Caco-2 (cell line): ENCODE results near the gene PLXNA4. TPM values are rescaled to one million over a fixed set of nuclear protein-coding genes. Genes with fewer than 3 reads are reported as not detected.

ENCODE experiments used
- BruUV-seq: library from RNA; stranded (reverse); fragments of 400-500 nt; replicated peaks from 2 replicates; lab custom pipeline; 2021; lab: Mats Ljungman, UMichigan
- CTCF ChIA-PET: fragments of 300-600 bp; sonication (Branson Sonifier 250); formaldehyde crosslinking; loops from one replicate; lab custom pipeline; 2022; ENCODE audit warnings: antibody characterized with exemption; lab: Charles Lee
- POLR2A ChIA-PET: fragments of 300-600 bp; sonication (Branson Sonifier 250); formaldehyde crosslinking; loops from one replicate; lab custom pipeline; 2022; ENCODE audit warnings: antibody characterized with exemption; lab: Charles Lee
- DNase-seq, 2 experiments: peaks; one replicate each; pipeline versions ENCODE4 v3.0.0 to v3.0.0-alpha.2; 2020 to 2022
- H3K27me3 ChIP-seq: replicated peaks from 2 replicates; pipeline ENCODE4 v1.6.0; 2011; ENCODE audit warnings: low read length; ENCODE audit not compliant: control insufficient read depth, insufficient read depth
- H3K36me3 ChIP-seq: 2 replicates; pipeline ENCODE4 v1.5.1; 2011; ENCODE audit warnings: low read length; ENCODE audit not compliant: control insufficient read depth, insufficient read depth
- H3K4me1 ChIP-seq: fragments of 250-450 bp; sonication (Bioruptor Pico); 2 replicates; pipeline ENCODE4 v1.5.1; 2020; ENCODE audit warnings: mild to moderate bottlenecking
- H3K4me3 ChIP-seq: 2 replicates; pipeline ENCODE4 v1.5.1; 2011; ENCODE audit warnings: low read depth, mild to moderate bottlenecking, control low read depth, low read length
- H3K9me3 ChIP-seq: fragments of 250-450 bp; sonication (Bioruptor Pico); 2 replicates; pipeline ENCODE4 v1.5.1; 2020; ENCODE audit warnings: mild to moderate bottlenecking, moderate library complexity
- H3K27ac Mint-ChIP-seq: one replicate; pipeline ENCODE4 v1.8.0; 2022; ENCODE audit warnings: mixed read lengths; ENCODE audit not compliant: unreplicated experiment
- H3K27me3 Mint-ChIP-seq: one replicate; pipeline ENCODE4 v1.8.0; 2022; ENCODE audit warnings: mixed read lengths; ENCODE audit not compliant: insufficient read depth, unreplicated experiment
- H3K36me3 Mint-ChIP-seq: one replicate; pipeline ENCODE4 v1.8.0; 2022; ENCODE audit warnings: mild to moderate bottlenecking, mixed read lengths; ENCODE audit not compliant: insufficient read depth, unreplicated experiment
- H3K4me1 Mint-ChIP-seq: one replicate; pipeline ENCODE4 v1.8.0; 2022; ENCODE audit warnings: low read depth, mixed read lengths; ENCODE audit not compliant: unreplicated experiment
- H3K4me3 Mint-ChIP-seq: one replicate; pipeline ENCODE4 v1.8.0; 2022; ENCODE audit warnings: mild to moderate bottlenecking, moderate library complexity, mixed read lengths; ENCODE audit not compliant: unreplicated experiment
- H3K9me3 Mint-ChIP-seq: one replicate; pipeline ENCODE4 v1.8.0; 2022; ENCODE audit warnings: mixed read lengths; ENCODE audit not compliant: unreplicated experiment
- intact Hi-C: fragments of 100-400 bp; cut with micrococcal nuclease; formaldehyde crosslinking; loops from one replicate; pipeline ENCODE4 v1.10.0; 2022; ENCODE audit not compliant: unreplicated experiment
- total RNA-seq: library from RNA; stranded (reverse); gene quantifications from 2 replicates; pipeline ENCODE4 v1.2.3, GENCODE V29; 2022
- TF ChIP-seq, protein P1 (sequence below), 2 experiments: fragments of 200-600 bp in 1 of 2; IDR thresholded peaks; 1 replicate in 1 of 2; 2 replicates in 1 of 2; pipeline versions ENCODE4 v1.5.1 to v1.8.0; 2011 to 2022; ENCODE audit warnings: antibody characterized with exemption in 1 of 2, control low read depth in 1 of 2, inconsistent platforms in 1 of 2, low read depth in 1 of 2, low read length in 1 of 2, mild to moderate bottlenecking in 1 of 2, moderate library complexity in 1 of 2; ENCODE audit not compliant: insufficient read depth in 1 of 2, severe bottlenecking in 1 of 2, unreplicated experiment in 1 of 2

Gene PLXNA4
- total RNA-seq, 1 experiment from 2014 or later: 0.43 TPM

DNA sequence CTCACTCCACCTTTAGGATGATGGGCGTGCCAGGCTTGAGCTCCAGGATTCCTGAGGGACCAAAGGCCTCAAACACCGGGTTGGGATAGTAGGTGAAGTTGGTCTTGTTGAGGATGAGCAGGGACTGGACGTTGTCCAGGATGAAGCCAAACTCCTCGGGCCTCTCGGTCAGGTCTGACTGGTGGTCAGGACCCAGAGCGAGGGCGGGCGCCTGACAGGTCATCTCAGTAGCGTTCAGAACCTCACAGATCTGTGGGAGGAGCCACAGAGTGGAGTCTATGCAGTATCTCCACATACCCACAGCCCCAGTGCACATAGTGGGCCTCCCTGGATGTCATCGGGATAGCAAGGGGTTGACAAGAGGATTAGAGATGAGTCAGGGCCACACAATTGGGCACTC is 394.9 kb downstream of the PLXNA4 start:
- CTCF ChIA-PET: interaction anchor here (0.6 kb wide), 1 partner anchor 68 kb away, joined by 4 read pairs; no protein-coding TSS in a partner anchor
- no peak overlapping the region for H3K27ac Mint-ChIP-seq
- Histone ChIP-seq H3K9me3 (peaks cover 1% of the 10 kb centered on the region; the same call in 1 of the 2 replicates), H3K4me1 (no peaks in the 10 kb centered on the region), H3K4me3 (no peak overlapping the region), H3K27me3 (no peaks in the 10 kb centered on the region), H3K36me3 (no peaks in the 10 kb centered on the region)
- intact Hi-C loops: no loop called here
- TF ChIP-seq, protein P1, sequence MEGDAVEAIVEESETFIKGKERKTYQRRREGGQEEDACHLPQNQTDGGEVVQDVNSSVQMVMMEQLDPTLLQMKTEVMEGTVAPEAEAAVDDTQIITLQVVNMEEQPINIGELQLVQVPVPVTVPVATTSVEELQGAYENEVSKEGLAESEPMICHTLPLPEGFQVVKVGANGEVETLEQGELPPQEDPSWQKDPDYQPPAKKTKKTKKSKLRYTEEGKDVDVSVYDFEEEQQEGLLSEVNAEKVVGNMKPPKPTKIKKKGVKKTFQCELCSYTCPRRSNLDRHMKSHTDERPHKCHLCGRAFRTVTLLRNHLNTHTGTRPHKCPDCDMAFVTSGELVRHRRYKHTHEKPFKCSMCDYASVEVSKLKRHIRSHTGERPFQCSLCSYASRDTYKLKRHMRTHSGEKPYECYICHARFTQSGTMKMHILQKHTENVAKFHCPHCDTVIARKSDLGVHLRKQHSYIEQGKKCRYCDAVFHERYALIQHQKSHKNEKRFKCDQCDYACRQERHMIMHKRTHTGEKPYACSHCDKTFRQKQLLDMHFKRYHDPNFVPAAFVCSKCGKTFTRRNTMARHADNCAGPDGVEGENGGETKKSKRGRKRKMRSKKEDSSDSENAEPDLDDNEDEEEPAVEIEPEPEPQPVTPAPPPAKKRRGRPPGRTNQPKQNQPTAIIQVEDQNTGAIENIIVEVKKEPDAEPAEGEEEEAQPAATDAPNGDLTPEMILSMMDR (IDR thresholded peaks at IDR 0.05; ENCODE audit: insufficient read depth in 1 of 2, low read depth in 1 of 2, low read length in 1 of 2, severe bottlenecking in 1 of 2, unreplicated experiment in 1 of 2): no peak
- H3K4me3 Mint-ChIP-seq: no peak overlapping the region
- no peaks in the 10 kb centered on the region for H3K9me3 Mint-ChIP-seq
- peaks cover 8% of the 10 kb centered on the region for H3K27me3 Mint-ChIP-seq
- no peaks in the 10 kb centered on the region for H3K4me1 Mint-ChIP-seq
- POLR2A ChIA-PET: no interaction called here
- no peaks in the 10 kb centered on the region for H3K36me3 Mint-ChIP-seq
- DNase-seq: no peak
- BruUV-seq: no TSS peak

DNA sequence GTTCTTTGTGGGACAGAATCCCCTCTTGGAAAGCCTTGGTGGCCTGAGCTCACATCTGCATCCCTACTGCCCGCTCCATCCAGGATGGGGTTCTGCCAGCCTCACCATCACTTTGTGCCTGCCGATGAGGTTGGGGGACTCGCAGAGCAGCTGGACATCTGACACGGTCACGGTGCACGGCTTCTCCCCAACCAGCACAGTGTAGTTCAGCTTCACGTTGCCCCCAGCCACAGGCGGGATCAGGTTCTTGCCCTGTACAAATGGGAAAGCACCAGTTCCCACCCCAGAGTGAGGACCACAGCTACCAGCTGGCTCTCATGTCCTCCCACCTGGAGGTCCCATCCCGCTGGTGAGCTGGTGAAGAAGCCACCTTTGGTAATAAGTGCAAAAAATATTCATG is 395.8 kb downstream of the PLXNA4 start:
- H3K9me3 Mint-ChIP-seq: no peaks in the 10 kb centered on the region
- ChIA-PET POLR2A (no interaction called here), CTCF (interaction anchor here (0.6 kb wide), 1 partner anchor 500 kb away, joined by 4 read pairs; no protein-coding TSS in a partner anchor)
- H3K36me3 Mint-ChIP-seq: no peaks in the 10 kb centered on the region
- no peaks in the 10 kb centered on the region for H3K4me1 ChIP-seq
- H3K27me3 ChIP-seq: no peaks in the 10 kb centered on the region
- H3K4me3 ChIP-seq: no peak overlapping the region
- no TSS peak for BruUV-seq
- H3K9me3 ChIP-seq: no peaks in the 10 kb centered on the region
- TF ChIP-seq, protein P1 (IDR thresholded peaks at IDR 0.05; ENCODE audit: insufficient read depth in 1 of 2, low read depth in 1 of 2, low read length in 1 of 2, severe bottlenecking in 1 of 2, unreplicated experiment in 1 of 2): no peak
- peaks cover 8% of the 10 kb centered on the region for H3K27me3 Mint-ChIP-seq
- H3K4me3 Mint-ChIP-seq: no peak overlapping the region
- no peaks in the 10 kb centered on the region for H3K4me1 Mint-ChIP-seq
- no peaks in the 10 kb centered on the region for H3K36me3 ChIP-seq
- H3K27ac Mint-ChIP-seq: no peak overlapping the region
- intact Hi-C loops: no loop called here
- DNase-seq: no peak

DNA sequence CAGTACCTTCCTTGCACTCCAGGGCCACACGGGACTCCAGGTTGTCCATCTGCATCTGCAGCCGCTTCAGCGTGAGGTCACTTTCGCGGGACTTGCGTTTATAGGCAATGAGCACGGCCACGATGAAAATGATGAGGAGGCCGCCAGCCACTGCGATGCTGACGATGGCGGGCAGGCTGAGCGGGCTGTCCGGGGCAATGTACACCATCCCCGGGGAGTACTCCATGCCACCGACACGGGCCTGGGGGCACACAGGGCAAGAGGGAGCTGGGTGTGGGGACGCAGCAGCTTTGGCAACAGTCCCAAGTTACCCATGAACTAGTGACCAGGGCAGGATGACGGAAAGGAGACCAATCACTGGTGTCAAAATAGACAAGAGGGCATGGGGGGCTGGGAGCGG is 396.6 kb downstream of the PLXNA4 start:
- ChIA-PET CTCF (no interaction called here), POLR2A (no interaction called here)
- Mint-ChIP-seq H3K27ac (no peak overlapping the region), H3K27me3 (peaks cover 8% of the 10 kb centered on the region), H3K4me1 (no peaks in the 10 kb centered on the region), H3K36me3 (no peaks in the 10 kb centered on the region), H3K4me3 (no peak overlapping the region), H3K9me3 (no peaks in the 10 kb centered on the region)
- Histone ChIP-seq H3K27me3 (no peaks in the 10 kb centered on the region), H3K36me3 (no peaks in the 10 kb centered on the region), H3K4me3 (no peak overlapping the region), H3K9me3 (no peaks in the 10 kb centered on the region), H3K4me1 (no peaks in the 10 kb centered on the region)
- DNase-seq: no peak
- TF ChIP-seq, protein P1 (IDR thresholded peaks at IDR 0.05; ENCODE audit: insufficient read depth in 1 of 2, low read depth in 1 of 2, low read length in 1 of 2, severe bottlenecking in 1 of 2, unreplicated experiment in 1 of 2): no peak
- BruUV-seq: no TSS peak
- intact Hi-C loops: no loop called here
